Neural cell (in vitro differentiated cells): ENCODE measurements around the gene L3MBTL4. TPM values are rescaled to one million over a fixed set of nuclear protein-coding genes. Genes with fewer than 3 reads are reported as not detected.

Experiments
- H2AFZ ChIP-seq: fragments of 200-600, 300-800 bp; sonication (generic), shearing (Covaris generic); 2 replicates; pipeline ENCODE4 v1.6.0; 2014; ENCODE audit warnings: low read depth, mild to moderate bottlenecking, antibody characterized with exemption, low read length, moderate library complexity
- H3F3A ChIP-seq: fragments of 200-600 bp; shearing (Covaris generic); 2 replicates; pipeline ENCODE4 v1.6.1; 2016; ENCODE audit warnings: mild to moderate bottlenecking, moderate library complexity, mixed read lengths, antibody characterized with exemption, low read length; ENCODE audit not compliant: insufficient read depth, poor library complexity, severe bottlenecking
- H3K27ac ChIP-seq: fragments of 200-600, 300-800 bp; sonication (generic), shearing (Covaris generic); 2 replicates; pipeline ENCODE4 v1.5.1; 2014; ENCODE audit warnings: mild to moderate bottlenecking, low read length, moderate library complexity
- H3K27me3 ChIP-seq: fragments of 300-800, 200-600 bp; sonication (generic), shearing (Covaris generic); 2 replicates; pipeline ENCODE4 v1.6.0; 2014; ENCODE audit warnings: mild to moderate bottlenecking, low read depth, low read length, moderate library complexity; ENCODE audit not compliant: insufficient read depth
- H3K36me3 ChIP-seq: fragments of 300-800, 200-600 bp; sonication (generic), shearing (Covaris generic); 2 replicates; pipeline ENCODE4 v1.5.1; 2014; ENCODE audit warnings: mild to moderate bottlenecking, antibody characterized with exemption, low read length, moderate library complexity; ENCODE audit not compliant: insufficient read depth
- H3K4me2 ChIP-seq: fragments of 300-800, 200-600 bp; sonication (generic), shearing (Covaris generic); 2 replicates; pipeline ENCODE4 v1.6.0; 2014; ENCODE audit warnings: mild to moderate bottlenecking, low read length
- H3K4me3 ChIP-seq: fragments of 300-800, 200-600 bp; sonication (generic), shearing (Covaris generic); 2 replicates; pipeline ENCODE4 v1.5.1; 2014; ENCODE audit warnings: mild to moderate bottlenecking, low read length, moderate library complexity
- H3K79me2 ChIP-seq: fragments of 200-600 bp; shearing (Covaris generic); replicated peaks from 2 replicates; pipeline ENCODE4 v1.6.0; 2014; ENCODE audit warnings: mild to moderate bottlenecking, low read length, moderate library complexity; ENCODE audit not compliant: insufficient read depth
- H3K9ac ChIP-seq: fragments of 300-800, 200-600 bp; sonication (generic), shearing (Covaris generic); 2 replicates; pipeline ENCODE4 v1.6.1; 2016; ENCODE audit warnings: mild to moderate bottlenecking, low read length, mixed read lengths
- H3K9me2 ChIP-seq: fragments of 200-600 bp; shearing (Covaris generic); 2 replicates; pipeline ENCODE4 v1.6.1; 2016; ENCODE audit warnings: mild to moderate bottlenecking, low read length, mixed read lengths; ENCODE audit not compliant: insufficient read depth
- H3K9me3 ChIP-seq: fragments of 200-600, 300-800 bp; sonication (generic), shearing (Covaris generic); 2 replicates; pipeline ENCODE4 v1.6.1; 2016; ENCODE audit warnings: mild to moderate bottlenecking, mixed run types, low read length, moderate library complexity, mixed read lengths
- H4K20me1 ChIP-seq: fragments of 200-600 bp; shearing (Covaris generic); 2 replicates; pipeline ENCODE4 v1.6.1; 2016; ENCODE audit warnings: mild to moderate bottlenecking, mixed run types; ENCODE audit not compliant: insufficient read depth
- CTCF ChIP-seq: fragments of 450-650 bp; IDR thresholded peaks from 2 replicates; pipeline ENCODE4 v1.5.1; 2014; ENCODE audit warnings: antibody characterized with exemption, mild to moderate bottlenecking, moderate library complexity; ENCODE audit not compliant: poor library complexity, severe bottlenecking
- EP300 ChIP-seq: fragments of 450-650 bp; conservative IDR thresholded peaks from 2 replicates; pipeline ENCODE4 v1.6.1; 2014; ENCODE audit warnings: antibody characterized with exemption, mild to moderate bottlenecking, moderate library complexity; ENCODE audit not compliant: poor library complexity, severe bottlenecking
- EZH2 ChIP-seq: fragments of 200-600, 300-800 bp; shearing (Covaris generic), sonication (generic); IDR thresholded peaks from 2 replicates; pipeline ENCODE4 v1.6.1; 2014; ENCODE audit warnings: antibody characterized with exemption, low read length, borderline replicate concordance, mild to moderate bottlenecking; ENCODE audit not compliant: insufficient read depth, poor library complexity, severe bottlenecking
- MXI1 ChIP-seq: fragments of 450-650 bp; conservative IDR thresholded peaks from 2 replicates; pipeline ENCODE4 v1.6.1; 2014; ENCODE audit warnings: antibody characterized with exemption, mild to moderate bottlenecking; ENCODE audit not compliant: poor library complexity, severe bottlenecking
- POLR2AphosphoS5 ChIP-seq: IDR thresholded peaks from 2 replicates; pipeline ENCODE4 v1.6.1; 2012
- RAD21 ChIP-seq: fragments of 450-650 bp; conservative IDR thresholded peaks from 2 replicates; pipeline ENCODE4 v1.6.1; 2014; ENCODE audit warnings: antibody characterized with exemption, mild to moderate bottlenecking, moderate library complexity
- REST ChIP-seq: IDR thresholded peaks from 2 replicates; pipeline ENCODE4 v1.6.1; 2012; ENCODE audit warnings: borderline replicate concordance
- SMC3 ChIP-seq: fragments of 450-650 bp; conservative IDR thresholded peaks from 2 replicates; pipeline ENCODE4 v1.6.1; 2014; ENCODE audit warnings: antibody characterized with exemption, mild to moderate bottlenecking, moderate library complexity; ENCODE audit not compliant: poor library complexity
- TAF1 ChIP-seq: IDR thresholded peaks from 2 replicates; pipeline ENCODE4 v1.6.1; 2012; ENCODE audit warnings: low read depth
- polyA plus RNA-seq: library from polyadenylated mRNA; depleted of rRNA; stranded (reverse); fragments of >200 nt; gene quantifications from 2 replicates; pipeline ENCODE4 v1.2.3, GENCODE V29; 2014

L3MBTL4 gene
- polyA plus RNA-seq, 1 donor from 2014 or later: 0.90 TPM

- no peak overlapping the region for H3K27ac ChIP-seq
- no peaks in the 10 kb centered on the region for H3K36me3 ChIP-seq
- no peak overlapping the region for H3K9ac ChIP-seq
- H3K9me2 ChIP-seq: no peaks in the 10 kb centered on the region
- no peaks in the 10 kb centered on the region for H3K9me3 ChIP-seq
- H3K4me2 ChIP-seq: no peak overlapping the region
- no peak overlapping the region for H3K4me3 ChIP-seq
- no peaks in the 10 kb centered on the region for H4K20me1 ChIP-seq
- no peak overlapping the region for H2AFZ ChIP-seq
- TF ChIP-seq SMC3: no peak
- no peak for TF ChIP-seq POLR2AphosphoS5
- no peak for TF ChIP-seq EZH2
- TF ChIP-seq CTCF: no peak
- no peak for TF ChIP-seq RAD21
- no peak for TF ChIP-seq MXI1
- no peak for TF ChIP-seq REST
- no peak for TF ChIP-seq EP300
- TF ChIP-seq TAF1: no peak
- H3K79me2 ChIP-seq: no peaks in the 10 kb centered on the region
- H3F3A ChIP-seq: no peaks in the 10 kb centered on the region
- no peaks in the 10 kb centered on the region for H3K27me3 ChIP-seq
These were observed 370.4 kb downstream of the L3MBTL4 start for GRCh38 chr18:6044319-6044718.

GRCh38 chr18:6039055-6039454 lies 375.7 kb downstream of the L3MBTL4 start:
- H4K20me1 ChIP-seq: no peaks in the 10 kb centered on the region
- H3K9ac ChIP-seq: no peak overlapping the region
- no peaks in the 10 kb centered on the region for H3K36me3 ChIP-seq
- no peak for TF ChIP-seq CTCF
- TF ChIP-seq EP300: no peak
- no peak for TF ChIP-seq REST
- no peak for TF ChIP-seq EZH2
- TF ChIP-seq POLR2AphosphoS5: no peak
- TF ChIP-seq MXI1: no peak
- TF ChIP-seq SMC3: no peak
- TF ChIP-seq RAD21: no peak
- TF ChIP-seq TAF1: no peak
- no peak overlapping the region for H3K4me2 ChIP-seq
- H3K9me2 ChIP-seq: no peaks in the 10 kb centered on the region
- H2AFZ ChIP-seq: no peak overlapping the region
- peaks cover 6% of the 10 kb centered on the region for H3K9me3 ChIP-seq
- H3K4me3 ChIP-seq: no peak overlapping the region
- no peak overlapping the region for H3K27ac ChIP-seq
- H3F3A ChIP-seq: no peaks in the 10 kb centered on the region
- no peaks in the 10 kb centered on the region for H3K79me2 ChIP-seq
- H3K27me3 ChIP-seq: no peaks in the 10 kb centered on the region
